K562 (cell line): ENCODE data around the gene DYSF. TPM values are rescaled to one million over a fixed set of nuclear protein-coding genes. Genes with fewer than 3 reads are reported as not detected.
A peak's percentile ranks its signal among the peaks of the same experiment; 100 is the strongest.

ENCODE experiments used
- ARNT ChIP-seq, 2 experiments: fragments of 450-650 bp; IDR thresholded peaks; 2 replicates each; pipeline ENCODE4 v1.6.1; 2016; ENCODE audit warnings: mild to moderate bottlenecking in 1 of 2
- CBX5 ChIP-seq: IDR thresholded peaks from 2 replicates; pipeline ENCODE4 v1.6.1; 2014; ENCODE audit warnings: low read depth, borderline replicate concordance
- CREM ChIP-seq: IDR thresholded peaks from 2 replicates; pipeline ENCODE4 v1.6.1; 2014; ENCODE audit warnings: antibody characterized with exemption, low read depth
- GTF2B ChIP-seq: IDR thresholded peaks from 2 replicates; pipeline ENCODE4 v1.6.1; 2011; ENCODE audit not compliant: insufficient read length; ENCODE audit errors: extremely low read depth
- JUN ChIP-seq, 2 experiments: sonication (generic) in 1 of 2; formaldehyde crosslinking in 1 of 2; IDR thresholded peaks; 2 replicates each; pipeline versions ENCODE4 v1.6.1 to v1.8.0; 2012 to 2022; ENCODE audit warnings: borderline replicate concordance in 2 of 2, mild to moderate bottlenecking in 2 of 2, improper control_type of control experiment in 1 of 2, low read depth in 1 of 2, low read length in 1 of 2, missing genetic modification reagents in 1 of 2
- JUND ChIP-seq, 2 experiments: IDR thresholded peaks; 2 replicates in 1 of 2; 3 replicates in 1 of 2; pipeline ENCODE4 v1.6.1; 2011; ENCODE audit warnings: borderline replicate concordance in 2 of 2, low read depth in 2 of 2, low read length in 2 of 2, improper control_type of control experiment in 1 of 2, missing biosample characterization in 1 of 2, missing genetic modification characterization in 1 of 2, missing genetic modification reagents in 1 of 2
- NCOR1 ChIP-seq: fragments of 450-650 bp; IDR thresholded peaks from 2 replicates; pipeline ENCODE4 v1.6.1; 2016; ENCODE audit warnings: mild to moderate bottlenecking, moderate library complexity
- POLR2AphosphoS2 ChIP-seq: IDR thresholded peaks from 2 replicates; pipeline ENCODE4 v1.6.1; 2012; ENCODE audit warnings: low read length, improper control_type of control experiment
- RCOR1 ChIP-seq, 2 experiments: IDR thresholded peaks; 2 replicates each; pipeline ENCODE4 v1.6.1; 2012; ENCODE audit warnings: low read depth in 2 of 2, low read length in 2 of 2, borderline replicate concordance in 1 of 2, improper control_type of control experiment in 1 of 2
- STAG1 ChIP-seq: sonication (generic); formaldehyde crosslinking; IDR thresholded peaks from 2 replicates; pipeline ENCODE4 v1.5.0; 2020; ENCODE audit warnings: missing genetic modification reagents, borderline replicate concordance
- TEAD4 ChIP-seq, 2 experiments: sonication (generic) in 1 of 2; formaldehyde crosslinking in 1 of 2; IDR thresholded peaks; 2 replicates each; pipeline versions ENCODE4 v1.6.1 to v1.8.0; 2012 to 2022; ENCODE audit warnings: borderline replicate concordance in 1 of 2, inconsistent platforms in 1 of 2, low read length in 1 of 2, mild to moderate bottlenecking in 1 of 2, missing genetic modification reagents in 1 of 2
- XRCC5 ChIP-seq: fragments of 200-400 bp; formaldehyde crosslinking; IDR thresholded peaks from 2 replicates; pipeline ENCODE4 v1.6.1; 2017; ENCODE audit warnings: low read depth, mild to moderate bottlenecking, low read length
- ZBTB40 ChIP-seq, 2 experiments: fragments of 450-650 bp in 1 of 2; sonication (generic) in 1 of 2; formaldehyde crosslinking in 1 of 2; IDR thresholded peaks; 2 replicates each; pipeline versions ENCODE4 v1.7.1 to v1.9.0; 2016 to 2022; ENCODE audit warnings: inconsistent platforms in 1 of 2, mild to moderate bottlenecking in 1 of 2, missing genetic modification reagents in 1 of 2
- ZNF253 ChIP-seq: fragments of 250-450 bp; sonication (Bioruptor Pico); conservative IDR thresholded peaks from 2 replicates; pipeline ENCODE4 v1.6.1; 2021; ENCODE audit warnings: mild to moderate bottlenecking
- ZNF282 ChIP-seq: sonication (generic); formaldehyde crosslinking; IDR thresholded peaks from 2 replicates; pipeline ENCODE4 v1.8.1; 2023; ENCODE audit warnings: missing genetic modification reagents
- ZNF584 ChIP-seq: fragments of 200-800 bp; sonication (Bioruptor generic); IDR thresholded peaks from 2 replicates; pipeline ENCODE4 v1.6.1; 2016; ENCODE audit warnings: low read depth, mild to moderate bottlenecking, missing genetic modification characterization, missing compliant biosample characterization
- polyA plus RNA-seq, 8 experiments: library from polyadenylated mRNA; depleted of rRNA in 4 of 8; stranded (reverse) in 5 of 8; unstranded in 3 of 8; fragments of >200 nt; fragmentation: Nextera tagmentation in 2 of 8; fragmentation: Illumina TruSeq in 1 of 8; extraction: Ambion mirVana in 2 of 8; extraction: Trizol in 1 of 8; gene quantifications; 2 replicates each; pipeline versions ENCODE4 v1.2.1 to v1.2.3, GENCODE V29; 2011 to 2014; ENCODE audit warnings: inconsistent platforms in 1 of 8, missing spikeins in 1 of 8
- total RNA-seq, 7 experiments: library from RNA; depleted of rRNA in 6 of 7; stranded (reverse); fragments of >200 nt in 6 of 7; fragmentation: Illumina TruSeq in 2 of 7; extraction: Trizol in 2 of 7; gene quantifications; 2 replicates each; pipeline versions ENCODE4 v1.2.1 to v1.2.3, GENCODE V29; 2011 to 2021; ENCODE audit warnings: low replicate concordance in 1 of 7

DYSF gene
- total and polyA plus RNA-seq, 9 of the 15 experiments (the other 6 are each of a cell fraction or from before 2014, with no cell fraction given) = 0.01 to 0.80 (median 0.29) TPM

- peak; percentile 56 for TF ChIP-seq ZBTB40 (IDR thresholded peaks at IDR 0.05)
- no peak for TF ChIP-seq ZBTB40 (CRISPR knock-in tag; IDR thresholded peaks at IDR 0.05)
- peak; percentile 64; the same call in 1 of the 2 replicates for TF ChIP-seq STAG1 (CRISPR knock-in tag)
- TF ChIP-seq ZNF253 (CRISPR knock-in tag) = no peak
- TF ChIP-seq ARNT (IDR thresholded peaks at IDR 0.05) = peak in 1 of 2 experiments; percentile 73; a peak in 1 of 4 replicates
- no peak for TF ChIP-seq XRCC5
- 0 out of 2 replicates have a peak, but pooled peaks have one; percentile 12 for TF ChIP-seq CREM
- TF ChIP-seq ZNF584 (CRISPR knock-in tag) = no peak
- no peak for TF ChIP-seq NCOR1
- TF ChIP-seq CBX5 = peak; percentile 60; the same call in 1 of the 2 replicates
- TF ChIP-seq POLR2AphosphoS2 = no peak
- no peak for TF ChIP-seq ZNF282 (CRISPR knock-in tag)
- peak; percentile 13; the same call in 1 of the 2 replicates for TF ChIP-seq JUN (IDR thresholded peaks at IDR 0.05; ENCODE audit: borderline replicate concordance, low read depth, low read length)
- no peak for TF ChIP-seq JUN (CRISPR knock-in tag; IDR thresholded peaks at IDR 0.05; ENCODE audit: borderline replicate concordance)
- peak; percentile 18; the same call in 1 of the 2 replicates for TF ChIP-seq TEAD4 (IDR thresholded peaks at IDR 0.05; ENCODE audit: low read length)
- no peak for TF ChIP-seq TEAD4 (CRISPR knock-in tag; IDR thresholded peaks at IDR 0.05; ENCODE audit: borderline replicate concordance)
- TF ChIP-seq RCOR1 (IDR thresholded peaks at IDR 0.05; ENCODE audit: borderline replicate concordance in 1 of 2, low read depth in 2 of 2, low read length in 2 of 2) = peak in 1 of 2 experiments; percentile 43; a peak in 1 of 4 replicates
- TF ChIP-seq JUND (IDR thresholded peaks at IDR 0.05; ENCODE audit: borderline replicate concordance, low read depth, low read length) = peak; percentile 36; the same call in 1 of the 2 replicates
- TF ChIP-seq JUND (tag; IDR thresholded peaks at IDR 0.05; ENCODE audit: borderline replicate concordance, low read depth, low read length) = no peak; the same call in 2 of the 3 replicates
- TF ChIP-seq GTF2B = no peak
Observed at GRCh38 chr2:71548646-71549425, 95.5 kb downstream of the DYSF start (continued).
